ENCODE data around the gene PROK1. TPM values are rescaled to one million over a fixed set of nuclear protein-coding genes. Genes with fewer than 3 reads are reported as not detected.
A peak's percentile ranks its signal among the peaks of the same experiment; 100 is the strongest.
"Not testable (repeated sequence)": the region's sequence is repeated elsewhere in the genome, so short reads cannot be mapped to it uniquely, and the experiment has no call there.

PROK1 gene
- total and polyA plus RNA-seq, 5 experiments from 2014 or later = not detected

- H3K9me3 Mint-ChIP-seq, POLR2A ChIA-PET, H3K4me3 Mint-ChIP-seq, ATAC-seq, H3K36me3 Mint-ChIP-seq, H3K27ac Mint-ChIP-seq, H3K4me1 Mint-ChIP-seq, DNase-seq: not testable (repeated sequence)
- H3K27me3 Mint-ChIP-seq = peaks cover 0 to 11% (median 0%) of the 10 kb centered on the region in 5 donors
Measured at GRCh38 chr1:110437645-110438299, 13.2 kb upstream of the PROK1 start.

- no peak for ATAC-seq
- H3K36me3 Mint-ChIP-seq = no peaks in the 10 kb centered on the region
- H3K9me3 Mint-ChIP-seq = no peaks in the 10 kb centered on the region
- no peak overlapping the region for H3K4me3 Mint-ChIP-seq
- no peak overlapping the region for H3K27ac Mint-ChIP-seq
- peaks cover 0 to 3% (median 0%) of the 10 kb centered on the region in 4 donors for H3K4me1 Mint-ChIP-seq
- POLR2A ChIA-PET = no interaction called here
- DNase-seq = no peak
- peaks cover 0 to 11% (median 1%) of the 10 kb centered on the region in 5 donors for H3K27me3 Mint-ChIP-seq
Measured at GRCh38 chr1:110438893-110439292, 12.1 kb upstream of the PROK1 start.

GRCh38 chr1:110439873-110440272 lies 11.1 kb upstream of the PROK1 start:
- Mint-ChIP-seq H3K27ac (peak overlapping the region in 1 of 10 donors; percentile 30), H3K27me3 (peaks cover 0 to 11% (median 1%) of the 10 kb centered on the region in 5 donors)
- not testable (repeated sequence) for ATAC-seq, H3K4me3 Mint-ChIP-seq, DNase-seq, H3K36me3 Mint-ChIP-seq, H3K9me3 Mint-ChIP-seq, H3K4me1 Mint-ChIP-seq
- POLR2A ChIA-PET = interaction anchor here (0.5 kb wide), 1 partner anchor 627 kb away, joined by 5 read pairs; no protein-coding TSS in a partner anchor

GRCh38 chr1:110440877-110441276 lies 10.1 kb upstream of the PROK1 start:
- no peak for ATAC-seq

GRCh38 chr1:110441888-110442287 lies 9.1 kb upstream of the PROK1 start:
- ATAC-seq (no peak), DNase-seq (no peak)
- H3K4me1 Mint-ChIP-seq = peaks cover 0 to 3% (median 0%) of the 10 kb centered on the region in 4 donors

More at GRCh38 chr1:110440877-110441276, 10.1 kb upstream of the PROK1 start:
- Mint-ChIP-seq H3K4me1 (peaks cover 0 to 3% (median 0%) of the 10 kb centered on the region in 4 donors), H3K27ac (peak overlapping the region in 1 of 10 donors; percentile 28), H3K4me3 (no peak overlapping the region), H3K27me3 (peaks cover 0 to 11% (median 1%) of the 10 kb centered on the region in 5 donors), H3K9me3 (no peaks in the 10 kb centered on the region), H3K36me3 (no peaks in the 10 kb centered on the region)
- POLR2A ChIA-PET = no interaction called here
- DNase-seq = no peak

GRCh38 chr1:110443451-110443850 lies 7.5 kb upstream of the PROK1 start:
- H3K27ac Mint-ChIP-seq = no peak overlapping the region
- POLR2A ChIA-PET = no interaction called here
- no peak overlapping the region for H3K4me3 Mint-ChIP-seq
- no peaks in the 10 kb centered on the region for H3K36me3 Mint-ChIP-seq
- no peaks in the 10 kb centered on the region for H3K4me1 Mint-ChIP-seq
- no peaks in the 10 kb centered on the region for H3K9me3 Mint-ChIP-seq
- DNase-seq = no peak
- ATAC-seq = no peak
- H3K27me3 Mint-ChIP-seq = peaks cover 0 to 11% (median 3%) of the 10 kb centered on the region in 5 donors

More at GRCh38 chr1:110441888-110442287, 9.1 kb upstream of the PROK1 start:
- H3K9me3 Mint-ChIP-seq = no peaks in the 10 kb centered on the region
- no peak overlapping the region for H3K4me3 Mint-ChIP-seq
- H3K27me3 Mint-ChIP-seq = peaks cover 0 to 11% (median 1%) of the 10 kb centered on the region in 5 donors
- no peak overlapping the region for H3K27ac Mint-ChIP-seq
- POLR2A ChIA-PET = no interaction called here
- H3K36me3 Mint-ChIP-seq = no peaks in the 10 kb centered on the region

- no peak for DNase-seq
- no peaks in the 10 kb centered on the region for H3K4me1 Mint-ChIP-seq
- no peak for ATAC-seq
- H3K27ac Mint-ChIP-seq = no peak overlapping the region
- no peak overlapping the region for H3K4me3 Mint-ChIP-seq
- no peaks in the 10 kb centered on the region for H3K36me3 Mint-ChIP-seq
- POLR2A ChIA-PET = no interaction called here
- no peaks in the 10 kb centered on the region for H3K9me3 Mint-ChIP-seq
- peaks cover 0 to 11% (median 3%) of the 10 kb centered on the region in 5 donors for H3K27me3 Mint-ChIP-seq
Measured at GRCh38 chr1:110444561-110444960, 6.4 kb upstream of the PROK1 start.

- DNase-seq = no peak
- no peak for ATAC-seq
- H3K27ac Mint-ChIP-seq = no peak overlapping the region
- peaks cover 0 to 11% (median 10%) of the 10 kb centered on the region in 5 donors for H3K27me3 Mint-ChIP-seq
- H3K36me3 Mint-ChIP-seq = no peaks in the 10 kb centered on the region
- H3K4me3 Mint-ChIP-seq = no peak overlapping the region
- no peaks in the 10 kb centered on the region for H3K4me1 Mint-ChIP-seq
- POLR2A ChIA-PET = no interaction called here
- no peaks in the 10 kb centered on the region for H3K9me3 Mint-ChIP-seq
Measured at GRCh38 chr1:110449661-110450651, 993 bp upstream of the PROK1 start.

- POLR2A ChIA-PET = no interaction called here
- Mint-ChIP-seq H3K4me1 (no peaks in the 10 kb centered on the region), H3K36me3 (no peaks in the 10 kb centered on the region), H3K9me3 (no peaks in the 10 kb centered on the region), H3K27me3 (peaks cover 0 to 13% (median 10%) of the 10 kb centered on the region in 5 donors), H3K27ac (no peak overlapping the region), H3K4me3 (no peak overlapping the region)
- ATAC-seq (no peak), DNase-seq (no peak)
Measured at GRCh38 chr1:110452330-110452729, 1.4 kb downstream of the PROK1 start.

GRCh38 chr1:110453829-110454228 lies 2.9 kb downstream of the PROK1 start:
- H3K27ac Mint-ChIP-seq = peak overlapping the region in 1 of 10 donors; percentile 56
- no peak overlapping the region for H3K4me3 Mint-ChIP-seq
- DNase-seq = no peak
- no peaks in the 10 kb centered on the region for H3K4me1 Mint-ChIP-seq
- POLR2A ChIA-PET = interaction anchor here (2.0 kb wide), 1 partner anchor 246 kb away, joined by 5 read pairs; no protein-coding TSS in a partner anchor
- no peak for ATAC-seq
- H3K36me3 Mint-ChIP-seq = no peaks in the 10 kb centered on the region
- H3K27me3 Mint-ChIP-seq = peaks cover 0 to 13% (median 8%) of the 10 kb centered on the region in 5 donors
- H3K9me3 Mint-ChIP-seq = no peaks in the 10 kb centered on the region

GRCh38 chr1:110454328-110454727 lies 3.4 kb downstream of the PROK1 start:
- POLR2A ChIA-PET = interaction anchor here (2.0 kb wide), 1 partner anchor 247 kb away, joined by 5 read pairs; no protein-coding TSS in a partner anchor
- H3K27me3 Mint-ChIP-seq = peaks cover 0 to 13% (median 8%) of the 10 kb centered on the region in 5 donors
- H3K4me3 Mint-ChIP-seq = no peak overlapping the region
- H3K9me3 Mint-ChIP-seq = no peaks in the 10 kb centered on the region
- H3K36me3 Mint-ChIP-seq = no peaks in the 10 kb centered on the region
- H3K4me1 Mint-ChIP-seq = no peaks in the 10 kb centered on the region
- DNase-seq (no peak), ATAC-seq (no peak)
- no peak overlapping the region for H3K27ac Mint-ChIP-seq

- H3K27me3 Mint-ChIP-seq = peaks cover 0 to 13% (median 5%) of the 10 kb centered on the region in 5 donors
Measured at GRCh38 chr1:110455151-110455550, 4.2 kb downstream of the PROK1 start.

GRCh38 chr1:110457206-110457605 lies 6.3 kb downstream of the PROK1 start:
- no peak for DNase-seq
- Mint-ChIP-seq H3K27ac (no peak overlapping the region), H3K9me3 (no peaks in the 10 kb centered on the region), H3K36me3 (no peaks in the 10 kb centered on the region), H3K4me1 (no peaks in the 10 kb centered on the region), H3K27me3 (peaks cover 0 to 8% (median 0%) of the 10 kb centered on the region in 5 donors), H3K4me3 (no peak overlapping the region)
- POLR2A ChIA-PET = no interaction called here
- ATAC-seq = no peak

More at GRCh38 chr1:110455151-110455550, 4.2 kb downstream of the PROK1 start:
- Mint-ChIP-seq H3K9me3 (no peaks in the 10 kb centered on the region), H3K4me3 (no peak overlapping the region), H3K36me3 (no peaks in the 10 kb centered on the region), H3K4me1 (no peaks in the 10 kb centered on the region), H3K27ac (no peak overlapping the region)
- POLR2A ChIA-PET = no interaction called here
- ATAC-seq (no peak), DNase-seq (peak in 1 of 10 donors; percentile 22)

Data from naive thymus-derived CD8-positive, alpha-beta T cell (primary cell).